HEK293T (cell line): ENCODE data around the gene DLG2.

Experiments
- CTCF ChIA-PET: fragments of 350-600 bp; formaldehyde crosslinking; extraction: SDS; loops from one replicate; lab custom pipeline; 2021; ENCODE audit warnings: antibody characterized with exemption, inconsistent platforms; lab: Yijun Ruan, JAX
- POLR2A ChIA-PET: fragments of 350-600 bp; formaldehyde crosslinking; extraction: SDS; loops from one replicate; lab custom pipeline; 2020; ENCODE audit warnings: antibody characterized with exemption, inconsistent platforms; lab: Yijun Ruan, JAX
- DNase-seq: peaks from one replicate; pipeline ENCODE4 v3.0.0; 2012; ENCODE audit warnings: mixed read lengths; ENCODE audit errors: extremely low spot score
- ARNT ChIP-seq: fragments of 450-650 bp; IDR thresholded peaks from 2 replicates; pipeline ENCODE4 v1.6.1; 2017; ENCODE audit warnings: mild to moderate bottlenecking
- BHLHE40 ChIP-seq: fragments of 450-650 bp; IDR thresholded peaks from 2 replicates; pipeline ENCODE4 v1.6.1; 2016; ENCODE audit warnings: mild to moderate bottlenecking, moderate library complexity, borderline replicate concordance
- CTBP1 ChIP-seq: fragments of 450-650 bp; IDR thresholded peaks from 2 replicates; pipeline ENCODE4 v1.6.1; 2016; ENCODE audit warnings: borderline replicate concordance
- ELF4 ChIP-seq: fragments of 450-650 bp; IDR thresholded peaks from 2 replicates; pipeline ENCODE4 v1.6.1; 2017; ENCODE audit warnings: antibody characterized with exemption
- FOXA1 ChIP-seq: fragments of 450-650 bp; IDR thresholded peaks from 2 replicates; pipeline ENCODE4 v1.6.1; 2016; ENCODE audit warnings: mild to moderate bottlenecking
- FOXK2 ChIP-seq: fragments of 450-650 bp; IDR thresholded peaks from 2 replicates; pipeline ENCODE4 v1.6.1; 2016; ENCODE audit warnings: mild to moderate bottlenecking
- FOXM1 ChIP-seq: fragments of 450-650 bp; IDR thresholded peaks from 2 replicates; pipeline ENCODE4 v1.6.1; 2017; ENCODE audit warnings: mild to moderate bottlenecking, borderline replicate concordance
- HDGF ChIP-seq: fragments of 450-650 bp; IDR thresholded peaks from 2 replicates; pipeline ENCODE4 v1.6.1; 2017; ENCODE audit warnings: antibody characterized with exemption, borderline replicate concordance
- L3MBTL2 ChIP-seq: fragments of 450-650 bp; conservative IDR thresholded peaks from 2 replicates; pipeline ENCODE4 v1.6.1; 2016; ENCODE audit warnings: mild to moderate bottlenecking
- LEF1 ChIP-seq: fragments of 450-650 bp; IDR thresholded peaks from 2 replicates; pipeline ENCODE4 v1.6.1; 2017; ENCODE audit warnings: mild to moderate bottlenecking, borderline replicate concordance
- NFRKB ChIP-seq: fragments of 450-650 bp; IDR thresholded peaks from 2 replicates; pipeline ENCODE4 v1.6.1; 2016; ENCODE audit warnings: mild to moderate bottlenecking, moderate library complexity
- SP1 ChIP-seq: fragments of 450-650 bp; IDR thresholded peaks from 2 replicates; pipeline ENCODE4 v1.6.1; 2017
- SUZ12 ChIP-seq: fragments of 450-650 bp; IDR thresholded peaks from 2 replicates; pipeline ENCODE4 v1.6.1; 2016; ENCODE audit warnings: mild to moderate bottlenecking
- TARDBP ChIP-seq: fragments of 450-650 bp; IDR thresholded peaks from 2 replicates; pipeline ENCODE4 v1.6.1; 2016
- ZNF384 ChIP-seq: fragments of 450-650 bp; IDR thresholded peaks from 2 replicates; pipeline ENCODE4 v1.6.1; 2016
- TF ChIP-seq, protein P1 (sequence below): fragments of 450-650 bp; IDR thresholded peaks from 2 replicates; pipeline ENCODE4 v1.6.1; 2016

DLG2 gene

DNA sequence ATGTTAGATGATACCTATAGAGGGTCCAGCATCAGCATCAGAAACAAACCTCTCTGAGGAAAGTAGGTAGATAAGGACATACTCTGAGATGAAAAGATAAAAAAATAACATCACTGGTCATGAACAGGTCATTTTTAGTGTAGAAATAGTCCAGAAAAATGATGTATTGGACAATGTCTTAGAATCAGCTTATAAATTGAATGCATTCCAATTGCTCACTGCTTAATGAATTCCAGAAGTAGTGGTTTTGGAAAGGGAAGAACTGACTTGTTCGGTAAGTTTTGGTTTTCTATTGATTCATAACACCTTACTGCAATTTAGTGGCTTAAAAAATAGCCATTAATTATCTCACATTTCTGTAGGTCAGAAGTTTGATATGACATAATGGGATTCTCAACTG lies 1411.5 kb downstream of the DLG2 start:
- ChIA-PET CTCF (no interaction called here), POLR2A (no interaction called here)
- TF ChIP-seq ZNF384 (no peak), ARNT (no peak), FOXM1 (no peak), L3MBTL2 (no peak), SP1 (no peak), BHLHE40 (no peak), ELF4 (no peak), HDGF (no peak), SUZ12 (no peak), FOXA1 (no peak), LEF1 (no peak), NFRKB (no peak), CTBP1 (no peak), FOXK2 (no peak), TARDBP (no peak)
- TF ChIP-seq, protein P1, sequence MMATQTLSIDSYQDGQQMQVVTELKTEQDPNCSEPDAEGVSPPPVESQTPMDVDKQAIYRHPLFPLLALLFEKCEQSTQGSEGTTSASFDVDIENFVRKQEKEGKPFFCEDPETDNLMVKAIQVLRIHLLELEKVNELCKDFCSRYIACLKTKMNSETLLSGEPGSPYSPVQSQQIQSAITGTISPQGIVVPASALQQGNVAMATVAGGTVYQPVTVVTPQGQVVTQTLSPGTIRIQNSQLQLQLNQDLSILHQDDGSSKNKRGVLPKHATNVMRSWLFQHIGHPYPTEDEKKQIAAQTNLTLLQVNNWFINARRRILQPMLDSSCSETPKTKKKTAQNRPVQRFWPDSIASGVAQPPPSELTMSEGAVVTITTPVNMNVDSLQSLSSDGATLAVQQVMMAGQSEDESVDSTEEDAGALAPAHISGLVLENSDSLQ = no peak
- DNase-seq = no peak

DNA sequence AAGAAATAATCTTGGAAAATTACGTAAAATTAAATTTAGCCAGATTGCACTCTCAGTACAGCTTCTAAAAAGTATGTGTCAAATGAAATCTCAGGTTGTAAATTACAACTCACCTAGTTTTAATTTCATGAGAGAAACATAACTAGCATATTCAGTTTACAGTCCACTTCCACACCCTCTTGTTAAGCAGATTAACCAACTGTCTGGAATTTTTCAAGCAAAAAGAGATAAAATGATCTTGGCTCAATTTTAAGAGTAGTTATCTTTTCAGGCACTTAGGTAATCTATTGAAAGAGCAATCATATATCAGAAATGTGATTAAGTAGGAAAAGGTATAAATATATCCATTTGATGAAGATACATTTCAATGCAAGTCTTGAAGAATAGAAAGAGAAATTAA lies 1412.6 kb downstream of the DLG2 start:
- TF ChIP-seq ELF4 (no peak), SP1 (no peak), BHLHE40 (no peak), L3MBTL2 (no peak)
- ChIA-PET CTCF (no interaction called here), POLR2A (no interaction called here)
- no peak for DNase-seq

DNA sequence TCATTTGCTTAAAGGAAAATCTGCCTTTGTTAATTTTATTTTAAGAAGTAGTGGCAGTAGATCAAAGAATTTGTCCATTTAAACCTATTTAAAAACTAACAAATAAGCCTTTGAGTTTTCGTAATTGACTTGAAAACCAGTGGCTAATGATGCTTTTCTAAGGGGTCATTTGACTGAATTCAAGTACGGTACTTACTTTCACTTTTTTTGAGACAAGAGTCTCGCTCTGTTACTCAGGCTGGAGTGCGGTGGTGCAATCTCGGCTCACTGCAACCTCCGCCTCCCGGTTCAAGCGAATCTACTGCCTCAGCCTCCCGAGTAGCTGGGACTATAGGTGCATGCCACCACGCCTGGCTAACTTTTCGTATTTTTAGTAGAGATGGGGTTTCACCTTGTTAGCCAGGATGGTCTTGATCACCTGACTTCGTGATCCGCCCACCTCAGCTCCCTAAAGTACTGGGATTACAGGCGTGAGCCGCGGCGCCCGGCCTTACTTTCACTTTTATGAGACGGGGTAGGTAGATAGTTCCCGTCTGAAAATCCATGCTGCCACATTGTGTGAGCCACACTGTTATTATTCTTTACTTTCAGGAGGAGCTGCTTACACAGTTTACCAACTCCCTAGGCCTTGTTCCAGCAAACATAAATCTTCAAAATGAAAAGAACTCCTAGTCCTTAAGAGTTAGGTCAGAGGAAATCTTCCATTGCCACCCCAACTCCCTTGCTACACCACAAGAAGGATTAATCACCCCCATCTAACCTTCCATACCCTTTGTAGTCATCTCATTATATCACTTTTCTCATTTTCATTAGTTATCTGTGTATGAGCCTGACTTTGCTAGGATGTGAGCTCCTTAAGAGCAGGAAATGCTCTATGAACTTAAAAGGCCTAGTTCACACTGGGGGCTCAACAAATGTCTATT lies 1414.4 kb downstream of the DLG2 start:
- TF ChIP-seq ARNT = no peak
- TF ChIP-seq LEF1 = no peak
- TF ChIP-seq TARDBP = no peak
- TF ChIP-seq ELF4 = no peak
- TF ChIP-seq BHLHE40 = no peak
- TF ChIP-seq CTBP1 = no peak
- TF ChIP-seq FOXK2 = no peak
- no peak for TF ChIP-seq SP1
- TF ChIP-seq L3MBTL2 = no peak
- no peak for TF ChIP-seq ZNF384
- TF ChIP-seq, protein P1 = no peak
- no peak for TF ChIP-seq FOXM1
- no peak for TF ChIP-seq FOXA1
- ChIA-PET POLR2A (no interaction called here), CTCF (no interaction called here)
- no peak for DNase-seq

DNA sequence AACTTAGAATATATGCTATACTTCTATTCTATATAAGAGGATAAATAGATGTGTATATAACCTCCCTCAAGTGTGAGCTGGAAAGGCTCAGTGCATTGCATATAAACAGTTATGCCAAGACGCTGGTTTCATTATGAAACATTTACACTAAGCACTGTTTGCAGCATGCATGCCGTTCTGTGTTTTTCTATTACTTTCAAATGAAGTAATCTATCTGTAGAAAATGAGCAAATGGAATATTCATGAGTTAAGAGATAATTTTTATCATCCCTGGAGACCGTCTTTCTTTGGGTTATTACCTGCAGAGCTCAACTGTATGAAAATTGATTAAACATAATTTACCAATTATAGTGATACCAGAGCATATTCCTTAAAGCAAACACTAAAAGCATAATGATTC lies 1415.2 kb downstream of the DLG2 start:
- ChIA-PET CTCF (no interaction called here), POLR2A (no interaction called here)
- TF ChIP-seq ZNF384 (no peak), SUZ12 (no peak), L3MBTL2 (no peak), SP1 (no peak), LEF1 (no peak)
- DNase-seq = no peak

DNA sequence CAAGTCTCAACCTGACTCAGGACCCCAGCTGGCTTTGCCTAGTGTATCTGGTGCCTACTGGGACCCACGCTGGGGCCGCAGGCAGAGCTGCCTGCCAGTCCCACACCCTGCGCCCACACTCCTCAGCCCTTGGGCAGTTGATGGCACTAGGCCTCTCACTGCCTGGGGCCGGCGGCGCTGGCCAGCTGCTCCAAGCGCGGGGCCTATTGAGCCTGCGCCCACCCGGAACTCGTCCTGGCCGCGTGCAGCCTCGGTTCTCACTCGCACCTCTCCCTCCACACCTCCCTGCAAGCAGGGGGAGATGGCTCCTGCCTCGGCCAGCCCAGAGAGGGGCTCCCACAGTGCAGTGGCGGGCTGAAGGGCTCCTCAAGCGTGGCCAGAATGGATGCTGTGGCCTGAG lies 1432.4 kb downstream of the DLG2 start:
- CTCF ChIA-PET = no interaction called here
- TF ChIP-seq BHLHE40 (no peak), LEF1 (no peak), HDGF (no peak), ARNT (no peak), NFRKB (no peak)
- TF ChIP-seq, protein P1 = no peak
- POLR2A ChIA-PET = no interaction called here
- no peak for DNase-seq

DNA sequence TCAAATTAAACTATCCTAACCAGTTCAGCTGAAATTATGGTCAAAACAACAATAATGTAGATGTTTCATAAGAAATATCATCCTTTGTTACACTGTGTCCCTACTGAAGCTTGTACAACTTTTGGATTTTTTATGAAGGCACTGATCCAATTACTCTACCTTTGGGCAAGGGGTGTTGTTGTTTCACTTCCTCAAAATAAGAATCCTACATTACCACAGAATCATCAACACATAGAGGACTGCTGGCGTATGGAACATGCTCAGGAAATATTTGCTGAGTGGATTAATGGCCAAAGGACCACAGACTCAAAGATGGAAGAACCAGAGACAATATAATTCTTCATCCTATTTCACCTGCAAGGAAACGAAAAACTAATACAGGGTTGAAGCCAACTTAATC lies 1433.4 kb downstream of the DLG2 start:
- DNase-seq = no peak
- ChIA-PET CTCF (interaction anchor here (0.8 kb wide), 1 partner anchor 11 kb away, joined by 3 read pairs; no protein-coding TSS in a partner anchor), POLR2A (no interaction called here)
- no peak for TF ChIP-seq CTBP1
- no peak for TF ChIP-seq FOXA1
- no peak for TF ChIP-seq ELF4
- no peak for TF ChIP-seq SP1
- TF ChIP-seq FOXM1 = no peak
- no peak for TF ChIP-seq HDGF
- TF ChIP-seq ZNF384 = no peak
- no peak for TF ChIP-seq SUZ12
- no peak for TF ChIP-seq ARNT
- no peak for TF ChIP-seq TARDBP
- no peak for TF ChIP-seq BHLHE40
- TF ChIP-seq, protein P1 = no peak
- TF ChIP-seq NFRKB = no peak
- no peak for TF ChIP-seq L3MBTL2
- no peak for TF ChIP-seq FOXK2
- TF ChIP-seq LEF1 = no peak
